Measurements from ENCODE around the gene SLCO2B1.

DNA sequence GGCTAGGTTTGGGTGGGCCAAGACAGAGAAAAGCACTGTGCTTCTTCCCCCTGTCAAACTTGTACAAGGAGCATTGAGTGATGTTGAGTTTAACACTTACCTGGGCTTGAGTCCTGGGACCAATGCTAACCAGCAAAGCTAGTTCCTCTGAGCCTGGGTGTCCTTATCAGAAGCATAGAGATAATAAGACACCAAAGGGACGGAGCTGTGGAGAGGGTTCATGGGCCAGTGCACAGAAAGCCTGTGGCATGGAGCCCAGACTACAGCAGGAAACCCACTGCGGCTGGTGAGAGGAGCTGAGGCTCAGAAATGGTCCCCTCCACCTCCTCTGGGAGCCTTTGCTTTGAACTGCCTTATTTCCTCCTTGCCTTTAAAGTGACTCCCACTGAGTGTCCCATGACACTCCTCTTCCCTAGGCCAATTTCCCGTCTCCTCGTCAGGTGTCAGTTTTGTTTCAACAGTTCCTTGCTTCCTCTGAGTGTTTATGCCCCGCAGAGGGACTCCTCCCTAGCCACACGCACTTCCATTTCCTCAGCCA lies 9.4 kb downstream of the SLCO2B1 start:
- TF ChIP-seq EZH2phosphoT487 (IDR thresholded peaks at IDR 0.05; ENCODE audit: insufficient read depth, low read depth) (no peak), EZH2 (IDR thresholded peaks at IDR 0.05; ENCODE audit: insufficient read depth, poor library complexity, severe bottlenecking) (no peak)
